Spleen (tissue), 11 donors: Measurements from ENCODE around the gene PPM1A. TPM values are rescaled to one million over a fixed set of nuclear protein-coding genes. Genes with fewer than 3 reads are reported as not detected.

Experiments
- DNase-seq: peaks from one replicate; pipeline ENCODE4 v3.0.0-alpha.2; 2020
- H3K27ac ChIP-seq, 8 donors: fragments of 200-600 bp; sonication (generic) in 7 of 8; 1 replicate in 4 of 8; 2 replicates in 4 of 8; pipeline versions ENCODE4 v1.5.0 to v1.8.0; 2016 to 2021; ENCODE audit warnings: inconsistent platforms in 4 of 8, mild to moderate bottlenecking in 4 of 8, moderate library complexity in 1 of 8
- H3K27me3 ChIP-seq, 7 donors: fragments of 200-600 bp; sonication (generic) in 6 of 7; replicated peaks in 1 of 7; 1 replicate in 4 of 7; 2 replicates in 3 of 7; pipeline versions ENCODE4 v1.5.0 to v1.8.0; 2016 to 2021; ENCODE audit warnings: inconsistent platforms in 3 of 7, mild to moderate bottlenecking in 1 of 7
- H3K36me3 ChIP-seq, 6 donors: fragments of 200-600 bp; sonication (generic) in 5 of 6; 1 replicate in 4 of 6; 2 replicates in 2 of 6; pipeline versions ENCODE4 v1.5.0 to v1.8.0; 2016 to 2021; ENCODE audit warnings: inconsistent platforms in 2 of 6
- H3K4me1 ChIP-seq, 6 donors: fragments of 200-600 bp; sonication (generic) in 5 of 6; 1 replicate in 3 of 6; 2 replicates in 3 of 6; pipeline versions ENCODE4 v1.5.0 to v1.8.0; 2016 to 2021; ENCODE audit warnings: inconsistent platforms in 3 of 6
- H3K4me3 ChIP-seq, 8 donors: fragments of 200-600 bp; sonication (generic) in 7 of 8; 1 replicate in 4 of 8; 2 replicates in 4 of 8; pipeline versions ENCODE4 v1.5.0 to v1.8.0; 2016 to 2021; ENCODE audit warnings: inconsistent platforms in 4 of 8, mild to moderate bottlenecking in 4 of 8, moderate library complexity in 2 of 8
- H3K9me3 ChIP-seq, 8 donors: fragments of 200-600 bp; sonication (generic) in 7 of 8; 1 replicate in 4 of 8; 2 replicates in 4 of 8; pipeline versions ENCODE4 v1.5.0 to v1.8.0; 2016 to 2021; ENCODE audit warnings: inconsistent platforms in 4 of 8
- CTCF ChIP-seq, 11 experiments: fragments of 200-600 bp in 7 of 11; fragments of 450-650 bp in 4 of 11; sonication (generic) in 4 of 11; IDR thresholded peaks in 8 of 11; conservative IDR thresholded peaks in 3 of 11; 1 replicate in 7 of 11; 2 replicates in 4 of 11; pipeline versions ENCODE4 v1.4.0 to v1.8.0; 2016 to 2021; ENCODE audit warnings: antibody characterized with exemption in 11 of 11, inconsistent platforms in 4 of 11, mild to moderate bottlenecking in 1 of 11
- POLR2A ChIP-seq, 3 donors: fragments of 450-650 bp; IDR thresholded peaks; one replicate each; pipeline ENCODE4 v1.5.1; 2017; ENCODE audit warnings: antibody characterized with exemption in 3 of 3, mild to moderate bottlenecking in 1 of 3
- POLR2AphosphoS5 ChIP-seq, 3 donors: sonication (generic); formaldehyde crosslinking; IDR thresholded peaks; one replicate each; pipeline ENCODE4 v1.5.1; 2017; ENCODE audit warnings: antibody characterized with exemption in 3 of 3
- WGBS, 5 donors: extraction: QIAGEN DNeasy Blood & Tissue Kit in 3 of 5; methylation state at CpG; one replicate each; pipeline versions ENCODE4 v1.1.5 to v1.1.7; 2013 to 2018; 5-methylcytosine and 5-hydroxymethylcytosine counted together
- intact Hi-C: fragments of 100-400 bp; cut with DNase I; formaldehyde crosslinking; loops from one replicate; pipeline ENCODE4 v1.15.0; 2023; ENCODE audit warnings: low total_unique reads
- polyA plus RNA-seq, 3 donors: library from polyadenylated mRNA; stranded (reverse); fragments of 200-250 nt; gene quantifications; one replicate each; pipeline ENCODE4 v1.2.1, GENCODE V29; 2013
- total RNA-seq, 7 donors: library from RNA; depleted of rRNA in 3 of 7; stranded (reverse); fragments of >200 nt in 3 of 7; fragmentation: NEBNext Ultra II Directional in 4 of 7; extraction: Animal tissue kit (Norgen Biotek cat#: 25700) in 4 of 7; gene quantifications; one replicate each; pipeline versions ENCODE4 v1.1.0 to v1.2.1, GENCODE V29; 2016 to 2021
- donor health status: healthy with polysubstance abuse.
- donor health status: DM: no; HTN: no; CAD: no; lungs with moderate emphysema.
- donor health status: DM: no; HTN: no; CAD: no.
- donor health status: Bipolar disorder and iron deficiency.
- donor health status: healthy.
- donor health status: DM: no; HTN: no; CAD: no.
- donor health status: DM: yes; HTN: yes; CAD: no.

PPM1A gene
- total and polyA plus RNA-seq, 10 donors, result 15.5 to 63.0 (median 45.0) TPM

DNA sequence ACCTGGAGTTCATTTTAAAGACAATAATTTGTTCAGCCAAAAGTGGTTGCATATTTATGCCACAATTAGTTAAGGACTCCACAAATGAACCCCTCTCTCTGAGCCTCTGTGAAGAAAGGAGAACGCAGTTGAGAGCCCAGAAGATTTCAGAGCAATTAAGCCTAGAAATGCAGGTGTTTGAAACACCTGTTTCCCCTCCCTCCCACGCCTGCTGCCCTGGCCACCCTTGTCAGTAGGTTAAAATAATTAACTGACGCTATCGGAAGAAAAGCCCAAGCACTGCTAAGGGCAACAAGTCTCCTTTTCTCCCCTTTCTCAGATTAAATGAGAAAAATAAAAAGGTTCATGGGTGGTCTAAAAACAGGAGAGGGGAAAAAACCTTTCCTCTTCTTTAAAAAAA is 99.2 kb downstream of the PPM1A start:
- Histone ChIP-seq H3K27ac (no peak overlapping the region), H3K9me3 (no peaks in the 10 kb centered on the region), H3K36me3 (no peaks in the 10 kb centered on the region), H3K4me1 (peaks cover 0 to 5% (median 0%) of the 10 kb centered on the region in 6 donors), H3K4me3 (no peak overlapping the region), H3K27me3 (peaks cover 0 to 12% (median 0%) of the 10 kb centered on the region in 7 donors)
- no peak for TF ChIP-seq CTCF (IDR thresholded peaks at IDR 0.05 in 8 of 11, conservative IDR thresholded peaks at IDR 0.05 in 3 of 11)
- TF ChIP-seq POLR2AphosphoS5 (IDR thresholded peaks at IDR 0.05), result no peak
- no peak for TF ChIP-seq POLR2A (IDR thresholded peaks at IDR 0.05)
- intact Hi-C loops, result no loop called here
- 76 to 85% (median 82%) methylated on average over 4 of the region's 4 CpGs for WGBS, 5 donors
- no peak for DNase-seq

Other genes with a start within 250 kb of the PPM1A start
- gene PCNX4, start 157.3 kb upstream of the PPM1A start, total RNA-seq, result 100 to 1,000 TPM in 1 of 7 donors, 10 to 100 TPM in 6; 40.2 to 102 (median 51.9) TPM
- gene PCNX4, start 157.3 kb upstream of the PPM1A start, polyA plus RNA-seq, result 10 to 100 TPM; 11.5 to 12.7 (median 12.2) TPM
- gene DHRS7, start 83.8 kb upstream of the PPM1A start, total RNA-seq, result 10 to 100 TPM; 47.5 to 93.1 (median 56.2) TPM
- 10 to 100 TPM; 30.0 to 32.1 (median 30.8) TPM for gene DHRS7, start 83.8 kb upstream of the PPM1A start, polyA plus RNA-seq
- not detected for gene C14orf39, start 236.8 kb downstream of the PPM1A start, total RNA-seq
- not detected for gene C14orf39, start 236.8 kb downstream of the PPM1A start, polyA plus RNA-seq